Measurements from ENCODE around the gene FAS.

DNA sequence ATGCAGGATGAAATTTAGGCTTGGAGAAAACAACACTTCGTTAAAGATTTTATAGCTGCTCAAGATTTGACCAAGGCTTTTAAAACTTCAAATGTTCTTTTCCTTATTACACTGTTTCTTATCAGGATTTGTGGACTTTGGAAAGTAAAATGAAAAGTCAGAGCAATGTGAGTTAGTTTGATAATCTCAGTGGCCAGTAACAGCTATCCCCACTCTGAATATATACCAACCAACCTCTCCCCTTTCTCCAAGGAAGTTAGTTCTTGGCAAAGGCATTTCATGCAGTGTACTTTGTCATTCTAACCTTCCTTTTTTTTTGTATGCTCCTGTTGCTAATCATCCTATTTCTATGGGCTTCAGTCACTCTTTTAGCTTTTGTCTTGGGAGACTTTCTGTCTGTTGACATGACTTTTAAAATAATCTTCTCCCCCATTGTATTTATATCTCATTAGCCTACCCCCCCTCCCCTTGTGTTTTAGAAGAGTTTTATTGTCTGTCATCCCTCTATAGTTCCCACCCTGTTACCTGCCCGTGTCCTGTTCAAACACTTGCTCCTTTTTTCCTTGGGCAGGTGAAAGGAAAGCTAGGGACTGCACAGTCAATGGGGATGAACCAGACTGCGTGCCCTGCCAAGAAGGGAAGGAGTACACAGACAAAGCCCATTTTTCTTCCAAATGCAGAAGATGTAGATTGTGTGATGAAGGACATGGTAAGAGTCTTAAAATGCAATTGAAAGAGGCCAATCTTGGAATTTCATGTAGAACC, 16.7 kb downstream of the FAS start:
- TF ChIP-seq, protein P1, sequence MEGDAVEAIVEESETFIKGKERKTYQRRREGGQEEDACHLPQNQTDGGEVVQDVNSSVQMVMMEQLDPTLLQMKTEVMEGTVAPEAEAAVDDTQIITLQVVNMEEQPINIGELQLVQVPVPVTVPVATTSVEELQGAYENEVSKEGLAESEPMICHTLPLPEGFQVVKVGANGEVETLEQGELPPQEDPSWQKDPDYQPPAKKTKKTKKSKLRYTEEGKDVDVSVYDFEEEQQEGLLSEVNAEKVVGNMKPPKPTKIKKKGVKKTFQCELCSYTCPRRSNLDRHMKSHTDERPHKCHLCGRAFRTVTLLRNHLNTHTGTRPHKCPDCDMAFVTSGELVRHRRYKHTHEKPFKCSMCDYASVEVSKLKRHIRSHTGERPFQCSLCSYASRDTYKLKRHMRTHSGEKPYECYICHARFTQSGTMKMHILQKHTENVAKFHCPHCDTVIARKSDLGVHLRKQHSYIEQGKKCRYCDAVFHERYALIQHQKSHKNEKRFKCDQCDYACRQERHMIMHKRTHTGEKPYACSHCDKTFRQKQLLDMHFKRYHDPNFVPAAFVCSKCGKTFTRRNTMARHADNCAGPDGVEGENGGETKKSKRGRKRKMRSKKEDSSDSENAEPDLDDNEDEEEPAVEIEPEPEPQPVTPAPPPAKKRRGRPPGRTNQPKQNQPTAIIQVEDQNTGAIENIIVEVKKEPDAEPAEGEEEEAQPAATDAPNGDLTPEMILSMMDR (IDR thresholded peaks at IDR 0.05) = no peak
- TF ChIP-seq EP300 (IDR thresholded peaks at IDR 0.05; ENCODE audit: low read depth) (no peak), POLR2AphosphoS5 (IDR thresholded peaks at IDR 0.05) (no peak), POLR2A (IDR thresholded peaks at IDR 0.05) (no peak)

All from transverse colon (tissue), 4 donors.